GM21825 (cell line): ENCODE data around the gene LRRN3.

Source experiments
- ATAC-seq: cut with Tn5 transposase; IDR thresholded peaks from one replicate; pipeline ENCODE4 v1.9.1; 2021; ENCODE audit warnings: mild to moderate bottlenecking, moderate library complexity; ENCODE audit not compliant: unreplicated experiment

LRRN3 gene

DNA sequence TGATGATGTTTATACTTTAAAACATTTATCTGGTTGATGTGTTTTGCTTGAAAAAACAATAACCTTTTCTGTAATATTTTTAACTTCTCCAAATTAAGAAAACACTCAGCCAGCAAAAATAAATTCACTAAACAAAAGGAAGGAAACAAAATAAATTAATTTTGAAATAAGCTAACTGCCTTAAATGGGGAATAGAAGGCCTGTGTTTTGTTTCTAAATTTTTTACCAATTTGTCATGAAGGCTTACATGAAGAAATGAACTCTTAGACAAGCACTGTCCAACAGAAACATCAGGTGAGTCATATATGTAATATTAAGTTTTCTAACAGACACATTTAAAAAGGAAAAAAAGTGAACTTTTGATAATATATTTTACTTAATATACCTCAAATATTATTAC, 68.5 kb downstream of the LRRN3 start:
- ATAC-seq = no peak

DNA sequence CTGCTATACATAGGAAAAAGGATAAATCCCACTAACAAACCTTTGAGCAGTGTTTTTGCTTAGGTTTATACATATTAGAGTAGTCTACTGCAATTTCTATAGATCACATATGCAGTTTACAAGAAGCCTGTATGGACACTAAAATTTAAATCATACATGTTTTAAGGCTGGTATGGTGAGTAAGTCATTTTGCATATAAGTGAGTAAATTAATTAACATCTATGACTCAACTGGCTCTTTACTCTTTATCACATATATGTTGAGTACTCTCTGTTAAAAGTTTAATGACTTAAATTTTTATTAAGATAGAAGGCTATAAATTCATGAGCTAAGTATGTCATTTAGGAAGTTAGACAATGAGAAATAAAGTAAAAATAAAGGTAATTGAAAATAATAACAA, 69.4 kb downstream of the LRRN3 start:
- ATAC-seq = no peak

DNA sequence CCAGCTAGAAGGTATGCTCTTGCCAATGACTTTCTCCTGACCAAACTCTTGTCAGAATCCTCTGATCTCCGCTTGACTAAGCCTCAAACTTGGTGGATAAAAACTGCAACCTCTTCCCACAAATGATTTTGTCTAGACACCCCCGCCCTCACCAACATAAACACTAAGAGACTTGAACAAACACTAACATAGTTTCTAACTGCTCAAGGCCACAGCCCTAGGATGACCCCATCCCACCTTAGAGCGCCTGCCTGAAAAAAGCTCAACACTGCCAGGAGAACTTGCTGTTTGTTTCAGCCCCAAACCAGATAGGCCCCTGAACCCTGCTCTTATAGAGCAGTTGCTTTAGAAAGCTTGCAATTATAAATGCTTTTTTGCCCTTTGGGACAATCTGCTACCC, 71.8 kb downstream of the LRRN3 start:
- no peak for ATAC-seq

DNA sequence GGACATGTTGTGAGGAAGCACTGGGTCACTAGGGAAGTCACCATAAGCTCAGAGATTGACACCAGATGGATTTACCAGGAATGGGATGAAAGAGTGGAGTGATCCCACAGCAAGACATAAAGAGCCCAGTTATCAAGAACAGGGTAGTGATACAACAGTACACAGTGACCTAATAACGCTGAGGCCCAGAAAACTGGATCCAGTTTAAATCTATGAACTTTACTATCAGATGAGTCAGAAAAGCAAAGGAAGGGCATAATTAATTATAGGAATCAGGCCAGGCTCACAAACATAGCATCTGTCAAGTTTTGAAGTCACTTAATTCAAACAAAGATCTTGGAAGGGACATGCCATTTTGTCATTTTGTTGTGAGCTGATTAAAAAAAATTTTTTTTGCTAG, 73.5 kb downstream of the LRRN3 start:
- ATAC-seq = no peak

DNA sequence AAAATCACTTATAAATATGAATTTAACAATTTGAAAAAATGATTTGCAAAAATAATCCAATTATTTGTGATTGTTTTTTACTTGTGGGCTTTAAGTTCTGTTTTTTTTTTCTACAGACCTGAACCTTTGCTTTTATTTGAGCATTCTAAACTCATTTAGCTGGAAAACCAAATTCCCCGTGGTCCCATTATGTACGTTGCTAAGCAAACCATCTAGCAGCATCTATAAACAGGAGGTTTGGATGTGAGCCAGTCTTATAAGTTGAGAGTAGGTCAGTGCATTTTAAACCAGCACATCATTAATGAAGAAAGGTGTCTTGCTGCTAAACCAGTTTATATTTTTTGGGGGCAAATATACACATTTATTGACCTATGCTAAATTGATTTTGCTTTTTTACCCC, 77.3 kb downstream of the LRRN3 start:
- no peak for ATAC-seq

DNA sequence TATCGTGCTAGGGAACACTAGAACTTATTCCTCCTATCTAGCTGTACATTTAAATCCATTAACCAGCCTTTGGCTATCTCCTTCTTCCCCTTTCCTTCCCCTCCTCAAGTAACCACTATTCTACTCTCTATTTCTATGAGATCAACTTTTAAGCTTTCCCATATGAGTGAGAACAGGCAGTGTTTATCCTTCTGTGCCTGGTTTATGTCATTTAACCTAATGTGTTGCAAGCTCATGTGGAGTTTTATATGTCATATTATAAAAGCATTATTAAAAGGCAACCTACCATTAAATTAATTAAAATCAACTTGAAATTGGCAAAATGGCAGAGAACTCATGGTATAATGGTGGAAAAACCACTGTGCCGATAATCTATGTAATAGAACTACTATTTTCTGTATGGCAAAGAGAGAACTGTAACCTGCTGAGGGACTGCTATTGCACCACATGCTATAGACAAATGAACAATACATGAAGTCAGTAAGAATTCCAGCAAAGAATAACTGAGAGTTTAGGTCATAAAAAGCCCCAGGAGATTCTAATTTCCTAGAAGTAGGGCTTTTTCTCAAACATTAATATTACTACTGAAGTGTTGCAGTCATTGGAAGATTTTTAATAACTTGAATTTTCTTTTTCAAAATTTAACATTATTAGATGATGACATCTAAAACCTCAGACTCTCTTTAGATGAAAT, 81.8 kb downstream of the LRRN3 start:
- ATAC-seq = no peak

DNA sequence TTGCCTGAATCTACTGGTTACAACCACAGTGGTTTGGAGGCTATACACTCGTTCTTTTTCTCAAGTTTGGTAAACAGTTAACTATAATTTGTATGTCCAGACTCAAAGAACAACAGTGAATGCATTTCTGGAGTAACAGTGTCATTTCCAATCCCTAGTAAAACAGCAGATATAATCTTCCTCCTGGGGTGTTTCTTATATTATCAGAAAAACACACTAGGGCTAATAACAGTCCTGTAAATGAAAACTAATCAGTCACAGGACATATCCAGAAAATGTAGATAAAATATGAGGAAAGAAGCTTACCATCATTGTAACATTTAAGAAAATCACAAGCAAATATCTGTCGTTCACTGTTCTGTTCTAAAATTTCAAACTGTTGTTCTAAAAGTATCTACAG, 82.6 kb downstream of the LRRN3 start:
- no peak for ATAC-seq

DNA sequence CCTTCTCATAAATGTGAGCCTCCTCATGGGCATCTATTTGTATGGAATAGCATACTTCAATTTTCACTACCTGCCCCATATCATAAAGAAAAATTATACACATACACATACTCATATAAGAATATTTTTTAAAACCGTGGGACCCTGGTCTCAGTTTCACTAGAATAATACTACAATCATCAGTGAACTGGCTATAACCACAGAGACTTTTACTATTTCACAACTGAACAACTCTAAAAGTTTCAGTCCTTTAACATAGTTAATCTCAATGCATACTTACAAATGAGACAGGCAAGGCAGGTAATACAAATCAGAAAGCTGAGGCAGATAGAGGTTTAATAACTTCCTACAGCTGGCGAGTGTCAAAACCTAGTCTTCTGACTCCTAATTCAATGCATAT, 83.1 kb downstream of the LRRN3 start:
- no peak for ATAC-seq

DNA sequence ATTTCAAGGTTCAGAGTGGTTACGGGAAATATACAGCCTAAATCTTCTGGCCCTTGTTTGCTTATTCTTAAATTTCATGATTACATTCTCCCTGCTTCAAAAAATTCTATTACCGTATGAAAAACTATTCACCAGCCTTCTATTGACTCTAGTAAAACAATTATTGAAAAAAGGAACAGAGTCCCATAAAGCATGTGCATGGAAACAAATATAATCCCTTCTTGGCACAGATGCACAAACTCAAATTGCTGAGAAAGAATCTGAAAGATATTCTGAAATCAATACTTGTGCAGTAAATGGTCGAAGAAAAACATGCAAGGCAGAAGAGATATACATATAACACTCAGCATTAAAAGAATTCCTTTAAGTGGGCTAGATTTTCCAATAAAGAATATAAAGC, 83.6 kb downstream of the LRRN3 start:
- no peak for ATAC-seq
